Spinal cord (tissue), 10 donors: ENCODE measurements around the gene SGSM1. TPM values are rescaled to one million over a fixed set of nuclear protein-coding genes. Genes with fewer than 3 reads are reported as not detected.

Experiments
- DNase-seq, 6 donors: peaks; one replicate each; pipeline versions ENCODE4 v3.0.0 to v3.0.0-alpha.2; 2013 to 2015; ENCODE audit warnings: low spot score in 6 of 6, low read depth in 4 of 6
- H3K27ac ChIP-seq: one replicate; pipeline ENCODE4 v1.5.1; 2013; ENCODE audit warnings: low read depth, low read length, control low read depth
- H3K27me3 ChIP-seq: one replicate; pipeline ENCODE4 v1.6.1; 2013; ENCODE audit warnings: low read length; ENCODE audit not compliant: control insufficient read depth, insufficient read depth
- H3K36me3 ChIP-seq: one replicate; pipeline ENCODE4 v1.6.1; 2013; ENCODE audit warnings: low read length; ENCODE audit not compliant: control insufficient read depth, insufficient read depth
- H3K4me1 ChIP-seq: one replicate; pipeline ENCODE4 v1.6.1; 2013; ENCODE audit warnings: low read length; ENCODE audit not compliant: control insufficient read depth, insufficient read depth
- H3K4me3 ChIP-seq: one replicate; pipeline ENCODE4 v1.5.1; 2013; ENCODE audit warnings: low read depth, low read length, control low read depth
- H3K9me3 ChIP-seq: one replicate; pipeline ENCODE4 v1.6.1; 2013; ENCODE audit warnings: low read length; ENCODE audit not compliant: control insufficient read depth, insufficient read depth
- WGBS: methylation state at CpG from one replicate; pipeline ENCODE4 v1.1.5; 2013; ENCODE audit warnings: missing lambda C conversion rate; ENCODE audit not compliant: insufficient coverage; 5-methylcytosine and 5-hydroxymethylcytosine counted together
- polyA plus RNA-seq, 2 donors: library from polyadenylated mRNA; unstranded; fragments of 120-200 nt; gene quantifications; one replicate each; pipeline ENCODE4 v1.2.1, GENCODE V29; 2013; ENCODE audit not compliant: insufficient read length in 2 of 2
- total RNA-seq, 2 donors: library from RNA; depleted of rRNA in 1 of 2; stranded (reverse); fragments of 120-200 nt in 1 of 2; fragments of >200 nt in 1 of 2; gene quantifications; one replicate each; pipeline versions ENCODE4 v1.2.3 to v1.2.4, GENCODE V29; 2013 to 2014
- donor health status: healthy.

SGSM1 gene
- total and polyA plus RNA-seq, 4 donors = 6.3 to 20.0 (median 13.4) TPM

DNA sequence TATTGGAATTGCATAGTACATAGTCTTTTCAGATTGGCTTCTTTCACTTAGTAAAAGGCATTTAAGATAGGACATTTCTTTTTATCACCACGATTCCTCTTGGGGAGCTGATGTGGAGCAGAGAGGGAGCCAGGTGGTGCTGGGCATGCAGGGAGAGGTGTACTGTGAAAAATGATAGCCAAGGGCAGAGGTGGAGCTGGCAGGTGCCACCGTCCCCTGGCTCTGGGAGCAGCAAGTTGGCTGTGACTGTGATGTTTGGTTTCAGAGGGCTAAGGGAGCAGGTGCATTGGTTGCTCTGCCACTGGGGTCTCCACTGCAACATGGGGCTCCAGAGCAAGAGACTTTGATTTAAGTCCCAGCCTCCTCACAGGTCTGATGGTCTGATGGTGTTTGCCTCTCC, 16.5 kb downstream of the SGSM1 start:
- Histone ChIP-seq H3K27me3 (no peaks in the 10 kb centered on the region), H3K36me3 (peaks cover 27% of the 10 kb centered on the region)
- 73% methylated on average over 2 of the region's 2 CpGs for WGBS

DNA sequence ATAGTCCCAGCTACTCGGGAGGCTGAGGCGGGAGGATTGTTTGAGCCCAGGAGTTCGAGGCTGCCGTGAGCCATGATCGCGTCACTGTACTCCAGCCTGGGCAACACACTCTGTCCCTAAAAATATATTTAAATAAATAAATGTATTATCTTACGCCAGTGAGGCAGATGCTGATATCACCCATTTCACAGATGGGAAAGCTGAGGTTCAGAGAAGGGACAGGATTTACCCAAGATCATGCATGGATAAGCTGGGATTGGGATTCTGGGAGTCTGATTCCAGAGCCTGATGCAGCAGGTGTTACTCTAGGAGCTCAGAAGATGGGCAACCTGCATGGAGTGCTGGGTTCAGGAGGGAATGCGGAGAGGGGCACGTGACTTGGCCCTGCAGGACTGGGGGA, 17.8 kb downstream of the SGSM1 start:
- Histone ChIP-seq H3K27me3 (no peaks in the 10 kb centered on the region), H3K4me3 (no peak overlapping the region), H3K9me3 (no peaks in the 10 kb centered on the region), H3K36me3 (peaks cover 27% of the 10 kb centered on the region), H3K4me1 (peaks cover 12% of the 10 kb centered on the region), H3K27ac (no peak overlapping the region)
- WGBS = 94% methylated on average over 5 of the region's 9 CpGs
- no peak for DNase-seq

More for the DNA sequence above, 16.5 kb downstream of the SGSM1 start:
- Histone ChIP-seq H3K27ac (no peak overlapping the region), H3K4me3 (no peak overlapping the region), H3K4me1 (peaks cover 13% of the 10 kb centered on the region), H3K9me3 (no peaks in the 10 kb centered on the region)
- no peak for DNase-seq

DNA sequence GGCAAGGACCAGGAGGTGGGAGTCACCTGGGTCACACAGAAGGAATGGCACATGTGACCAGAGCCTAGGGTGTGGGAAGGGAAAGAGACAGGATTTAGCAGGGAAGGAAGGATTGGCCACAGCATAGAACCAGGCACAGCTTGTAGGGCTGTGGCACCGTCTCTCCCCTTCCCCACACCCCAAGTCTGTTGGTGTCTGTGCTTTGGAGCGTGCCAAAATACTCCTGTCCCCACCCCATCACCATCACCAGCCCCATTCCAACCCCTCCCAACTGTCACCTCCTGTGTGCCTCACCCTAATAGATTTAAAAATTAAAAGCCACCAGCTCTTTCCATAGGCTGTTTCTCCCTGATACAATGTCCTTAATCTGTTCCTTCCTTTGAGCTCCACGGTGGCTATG, 18.2 kb downstream of the SGSM1 start:
- 75% methylated on average over 2 of the region's 3 CpGs for WGBS
- Histone ChIP-seq H3K36me3 (peaks cover 27% of the 10 kb centered on the region), H3K4me3 (no peak overlapping the region), H3K27ac (no peak overlapping the region), H3K4me1 (peaks cover 12% of the 10 kb centered on the region), H3K27me3 (no peaks in the 10 kb centered on the region), H3K9me3 (no peaks in the 10 kb centered on the region)
- DNase-seq = no peak

DNA sequence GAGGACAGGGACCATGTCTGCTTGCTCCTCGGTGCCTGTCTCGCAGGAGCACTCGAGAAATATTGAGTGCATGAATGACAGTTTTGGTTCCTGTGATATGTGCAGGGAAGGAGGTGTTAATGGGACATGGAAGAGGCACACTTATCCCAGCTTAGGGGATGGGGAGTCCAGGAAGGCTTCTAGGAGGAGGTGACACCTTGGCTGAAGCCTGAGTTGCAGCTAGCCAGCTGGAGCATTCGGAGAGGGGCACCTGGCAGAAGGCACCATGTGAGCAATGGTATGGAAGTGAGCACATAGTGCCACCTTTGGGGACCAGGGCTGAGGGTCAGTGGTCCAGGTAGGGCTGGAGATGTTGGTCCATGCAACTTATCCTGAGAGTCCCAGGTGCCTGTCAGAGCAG, 18.9 kb downstream of the SGSM1 start:
- H3K27me3 ChIP-seq = no peaks in the 10 kb centered on the region
- 97% methylated on average over 4 of the region's 4 CpGs for WGBS
- no peaks in the 10 kb centered on the region for H3K9me3 ChIP-seq
- no peak overlapping the region for H3K4me3 ChIP-seq
- DNase-seq = no peak
- H3K36me3 ChIP-seq = peaks cover 27% of the 10 kb centered on the region
- H3K27ac ChIP-seq = no peak overlapping the region
- peaks cover 6% of the 10 kb centered on the region for H3K4me1 ChIP-seq

DNA sequence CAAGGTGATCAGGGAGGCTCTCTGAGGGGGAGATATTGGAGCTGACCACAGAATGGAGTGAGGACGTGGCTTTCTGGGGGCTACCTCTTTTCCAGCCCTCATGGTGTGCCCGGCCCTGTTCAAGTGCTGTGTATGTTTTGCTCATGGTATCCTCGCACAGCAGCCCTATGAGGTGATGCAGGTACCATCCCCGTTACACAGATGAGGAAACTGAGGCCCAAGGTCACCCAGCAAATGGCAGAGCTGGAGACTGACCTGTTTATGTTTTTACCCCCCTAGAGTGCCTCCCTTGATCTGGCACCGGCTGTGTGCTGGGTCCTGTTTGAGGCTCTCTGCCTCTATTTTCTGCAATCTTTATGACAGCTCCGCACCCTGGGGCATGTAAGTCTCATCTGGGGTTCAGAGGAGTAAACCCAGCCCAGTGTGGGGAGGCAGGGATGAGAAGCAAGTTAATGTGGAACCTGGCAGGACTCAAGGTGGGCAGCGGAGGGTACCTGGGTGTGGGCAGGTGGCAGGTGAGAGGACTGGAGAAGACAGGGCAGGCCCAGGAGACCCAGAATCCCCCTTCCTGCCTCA, 20.8 kb downstream of the SGSM1 start:
- H3K27me3 ChIP-seq = no peaks in the 10 kb centered on the region
- WGBS = 89% methylated on average over 6 of the region's 7 CpGs
- no peak for DNase-seq
- no peak overlapping the region for H3K4me3 ChIP-seq
- H3K4me1 ChIP-seq = no peaks in the 10 kb centered on the region
- peaks cover 18% of the 10 kb centered on the region for H3K36me3 ChIP-seq
- H3K27ac ChIP-seq = no peak overlapping the region
- no peaks in the 10 kb centered on the region for H3K9me3 ChIP-seq

DNA sequence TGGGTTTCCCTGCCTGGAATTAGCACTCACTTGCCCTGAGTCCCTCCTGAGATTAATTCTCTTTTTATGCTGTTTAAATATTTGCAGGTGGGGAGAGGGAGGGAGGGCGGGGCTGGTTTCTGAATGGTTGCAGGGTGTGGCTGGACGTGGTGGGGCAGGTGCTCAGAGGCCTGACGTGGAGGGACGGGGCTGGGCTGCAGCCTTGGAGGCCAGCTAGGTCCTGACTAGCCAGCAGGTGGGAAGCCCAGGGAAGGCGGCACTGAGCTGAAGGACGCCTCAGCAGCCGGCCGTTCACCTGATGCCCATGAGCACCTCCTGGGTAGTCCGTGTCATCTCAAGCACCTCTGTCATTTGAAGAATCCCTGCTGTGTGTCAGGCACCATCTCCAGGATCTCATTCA, 21.3 kb downstream of the SGSM1 start:
- H3K27me3 ChIP-seq = no peaks in the 10 kb centered on the region
- H3K4me1 ChIP-seq = no peaks in the 10 kb centered on the region
- H3K36me3 ChIP-seq = peaks cover 19% of the 10 kb centered on the region
- H3K4me3 ChIP-seq = no peak overlapping the region
- no peak for DNase-seq
- H3K27ac ChIP-seq = no peak overlapping the region
- no peaks in the 10 kb centered on the region for H3K9me3 ChIP-seq
- WGBS = 94% methylated on average over 9 of the region's 9 CpGs

DNA sequence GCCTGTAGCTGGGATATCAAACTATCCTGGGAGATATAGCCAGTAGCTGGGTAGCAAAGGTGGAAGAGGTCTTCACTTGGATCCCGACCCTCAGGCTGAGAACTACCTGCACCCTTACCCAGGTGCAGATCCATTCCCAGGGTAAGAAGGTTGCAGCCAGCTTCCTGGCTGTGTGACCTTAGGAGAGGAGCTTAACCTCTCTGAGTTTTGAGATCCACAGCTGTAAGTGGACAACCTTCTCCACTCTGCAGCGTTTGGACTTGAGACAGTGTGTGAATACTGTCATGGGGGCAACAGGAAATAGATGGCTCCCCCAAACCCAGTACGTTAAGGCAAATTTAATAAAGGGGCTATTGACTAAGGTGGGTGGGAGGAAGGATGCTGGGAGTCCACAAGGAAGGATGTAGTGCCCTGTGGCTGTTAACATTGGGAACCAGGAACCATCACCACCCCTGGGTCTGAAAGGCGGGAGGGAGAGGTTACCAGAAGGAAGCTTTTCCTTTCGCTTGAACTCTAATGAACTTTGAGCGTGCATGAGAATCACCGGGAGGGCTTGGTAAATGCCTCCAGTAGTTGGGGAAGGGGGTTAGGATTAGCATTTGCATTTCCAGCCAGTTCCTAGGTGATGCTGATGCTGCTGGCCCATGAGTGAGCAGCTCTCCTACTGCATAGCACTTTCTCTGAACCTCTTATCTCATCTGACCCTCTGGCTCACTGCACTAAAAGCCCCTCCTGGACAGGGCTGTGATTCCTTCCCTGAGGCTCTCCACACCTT, 24.4 kb downstream of the SGSM1 start:
- Histone ChIP-seq H3K27ac (no peak overlapping the region), H3K4me1 (no peaks in the 10 kb centered on the region), H3K4me3 (no peak overlapping the region), H3K9me3 (no peaks in the 10 kb centered on the region), H3K36me3 (peaks cover 14% of the 10 kb centered on the region), H3K27me3 (no peaks in the 10 kb centered on the region)
- DNase-seq = no peak
- 36% methylated on average over 4 of the region's 7 CpGs for WGBS

DNA sequence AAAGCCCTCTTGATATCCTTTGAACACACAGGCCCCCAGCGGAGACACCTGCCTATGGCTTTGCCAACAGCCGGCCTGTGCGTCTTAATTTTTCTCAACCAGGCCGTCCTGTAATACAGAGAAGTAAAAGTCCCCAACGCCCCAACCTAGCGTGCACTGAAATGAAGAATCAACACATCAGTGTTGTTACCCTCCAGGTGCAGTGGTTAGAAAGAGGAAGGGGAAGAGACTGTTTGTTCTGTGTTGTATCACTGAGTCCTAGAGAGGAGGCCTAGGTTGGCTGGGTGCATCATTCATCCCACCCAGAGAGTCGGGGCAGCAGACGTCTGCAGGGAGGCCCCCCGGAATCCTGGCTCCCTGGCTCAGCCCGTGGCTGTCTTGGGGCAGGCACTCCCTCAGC, 25.7 kb downstream of the SGSM1 start:
- Histone ChIP-seq H3K4me1 (no peaks in the 10 kb centered on the region), H3K27me3 (no peaks in the 10 kb centered on the region), H3K36me3 (peaks cover 13% of the 10 kb centered on the region), H3K4me3 (no peak overlapping the region), H3K9me3 (no peaks in the 10 kb centered on the region), H3K27ac (no peak overlapping the region)
- DNase-seq = no peak
- 79% methylated on average over 8 of the region's 10 CpGs for WGBS

DNA sequence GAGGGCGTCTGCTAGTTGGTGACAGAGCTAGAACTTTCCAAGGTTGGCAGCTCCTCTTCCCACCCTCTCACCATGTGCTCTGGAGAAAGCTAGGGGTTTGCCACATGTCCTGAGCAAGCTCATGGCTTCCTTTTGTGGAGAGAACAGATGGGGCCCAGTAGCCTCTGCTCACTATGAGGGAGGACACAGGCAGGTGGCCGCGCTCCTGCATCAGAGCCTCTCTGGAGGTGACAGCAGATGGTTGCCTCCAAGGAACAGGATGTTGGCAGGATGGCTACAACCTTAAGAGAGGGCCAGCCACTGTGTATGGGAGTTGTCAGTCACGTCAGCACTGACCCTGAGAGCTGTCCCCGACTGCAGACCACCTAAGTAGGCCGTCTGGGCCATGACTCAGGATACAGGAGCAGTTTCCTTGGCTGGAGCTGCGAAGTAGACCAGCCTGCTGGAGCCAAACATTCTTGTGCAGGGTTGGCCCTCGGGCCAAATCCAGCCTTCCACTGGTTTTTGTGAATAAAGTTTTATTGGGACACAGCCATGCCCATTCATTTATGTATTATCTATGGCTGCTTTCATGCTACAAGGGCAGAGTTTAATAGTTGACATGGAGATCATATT, 28.0 kb downstream of the SGSM1 start:
- Histone ChIP-seq H3K27me3 (no peaks in the 10 kb centered on the region), H3K4me1 (no peaks in the 10 kb centered on the region), H3K4me3 (no peak overlapping the region), H3K36me3 (peaks cover 6% of the 10 kb centered on the region), H3K27ac (no peak overlapping the region), H3K9me3 (no peaks in the 10 kb centered on the region)
- WGBS = 84% methylated on average over 6 of the region's 8 CpGs
- DNase-seq = no peak
